Fibroblast of lung (primary cell): ENCODE results near the gene DNAI1. TPM values are rescaled to one million over a fixed set of nuclear protein-coding genes. Genes with fewer than 3 reads are reported as not detected.

ENCODE experiments used
- DNase-seq, 2 donors: peaks; one replicate each; pipeline versions ENCODE4 v3.0.0 to v3.0.0-alpha.2; 2010; ENCODE audit warnings: low read depth in 2 of 2
- H2AFZ ChIP-seq: 2 replicates; pipeline ENCODE4 v1.5.1; 2012; ENCODE audit warnings: low read length, control low read depth, inconsistent platforms
- H3K27ac ChIP-seq: 2 replicates; pipeline ENCODE4 v1.5.1; 2011; ENCODE audit warnings: low read length, control low read depth; ENCODE audit not compliant: insufficient read depth
- H3K27me3 ChIP-seq: 2 replicates; pipeline ENCODE4 v1.5.1; 2011; ENCODE audit warnings: mild to moderate bottlenecking, low read length; ENCODE audit not compliant: control insufficient read depth, insufficient read depth
- H3K36me3 ChIP-seq: 2 replicates; pipeline ENCODE4 v1.5.1; 2011; ENCODE audit warnings: low read length; ENCODE audit not compliant: control insufficient read depth, insufficient read depth
- H3K4me1 ChIP-seq: 2 replicates; pipeline ENCODE4 v1.5.1; 2011; ENCODE audit warnings: low read length; ENCODE audit not compliant: control insufficient read depth, insufficient read depth; ENCODE audit errors: extremely low read depth
- H3K4me2 ChIP-seq: 2 replicates; pipeline ENCODE4 v1.5.1; 2011; ENCODE audit warnings: low read length, control low read depth; ENCODE audit not compliant: insufficient read depth; ENCODE audit errors: extremely low read depth
- H3K4me3 ChIP-seq, 4 experiments: fragments of 200-600 bp in 1 of 4; sonication (generic) in 1 of 4; replicated peaks in 1 of 4; 2 replicates each; pipeline ENCODE4 v1.5.1; 2011 to 2016; ENCODE audit warnings: low read length in 4 of 4, low read depth in 3 of 4, mild to moderate bottlenecking in 3 of 4, control low read depth in 2 of 4, inconsistent platforms in 1 of 4, mixed read lengths in 1 of 4; ENCODE audit not compliant: insufficient read depth in 1 of 4; ENCODE audit errors: control extremely low read depth in 1 of 4
- H3K79me2 ChIP-seq: 2 replicates; pipeline ENCODE4 v1.5.1; 2012; ENCODE audit warnings: mild to moderate bottlenecking, low read length, inconsistent platforms; ENCODE audit not compliant: control insufficient read depth, insufficient read depth
- H3K9ac ChIP-seq: 2 replicates; pipeline ENCODE4 v1.5.1; 2011; ENCODE audit warnings: mild to moderate bottlenecking, low read length, control low read depth; ENCODE audit not compliant: insufficient read depth
- H3K9me3 ChIP-seq: 2 replicates; pipeline ENCODE4 v1.5.1; 2012; ENCODE audit warnings: low read depth, low read length; ENCODE audit not compliant: control insufficient read depth, insufficient read depth
- H4K20me1 ChIP-seq: 2 replicates; pipeline ENCODE4 v1.5.1; 2011; ENCODE audit warnings: low read length; ENCODE audit not compliant: control insufficient read depth, insufficient read depth; ENCODE audit errors: extremely low read depth
- CTCF ChIP-seq, 2 donors: IDR thresholded peaks in 1 of 2; conservative IDR thresholded peaks in 1 of 2; 1 replicate in 1 of 2; 2 replicates in 1 of 2; pipeline ENCODE4 v1.5.1; 2011 to 2012; ENCODE audit warnings: low read length in 2 of 2, control low read depth in 1 of 2, inconsistent platforms in 1 of 2, low read depth in 1 of 2, mild to moderate bottlenecking in 1 of 2
- EZH2 ChIP-seq: IDR thresholded peaks from 2 replicates; pipeline ENCODE4 v1.5.1; 2012; ENCODE audit warnings: low read length, control low read depth, mild to moderate bottlenecking; ENCODE audit errors: missing control alignments
- polyA plus RNA-seq, 2 donors: library from polyadenylated mRNA; depleted of rRNA in 1 of 2; stranded (reverse) in 1 of 2; unstranded in 1 of 2; fragments of >200 nt; gene quantifications; 2 replicates each; pipeline ENCODE4 v1.2.1, GENCODE V29; 2011 to 2012; ENCODE audit warnings: missing spikeins in 1 of 2
- total RNA-seq: library from RNA; depleted of rRNA; stranded (reverse); fragments of >200 nt; gene quantifications from 2 replicates; pipeline ENCODE4 v1.2.1, GENCODE V29; 2014

The DNAI1 gene
- total and polyA plus RNA-seq, 2 donors (not counting 1 experiment from before 2014, with no cell fraction given), result not detected

- no peak for TF ChIP-seq CTCF (conservative IDR thresholded peaks at IDR 0.05 in 1 of 2, IDR thresholded peaks at IDR 0.05 in 1 of 2; ENCODE audit: low read depth in 1 of 2, low read length in 2 of 2)
- no peak for TF ChIP-seq EZH2
- H3K79me2 ChIP-seq, result no peaks in the 10 kb centered on the region
- H3K4me3 ChIP-seq, result no peak overlapping the region
- H3K9me3 ChIP-seq, result no peaks in the 10 kb centered on the region
- no peak for DNase-seq
- H3K4me2 ChIP-seq, result no peak overlapping the region
- no peaks in the 10 kb centered on the region for H3K36me3 ChIP-seq
- no peak overlapping the region for H3K9ac ChIP-seq
- no peaks in the 10 kb centered on the region for H4K20me1 ChIP-seq
- H3K4me1 ChIP-seq, result no peaks in the 10 kb centered on the region
- no peak overlapping the region for H2AFZ ChIP-seq
- H3K27me3 ChIP-seq, result peaks cover 6% of the 10 kb centered on the region
- no peak overlapping the region for H3K27ac ChIP-seq
These were observed 53.8 kb downstream of the DNAI1 start for GRCh38 chr9:34512131-34513078.

- peaks cover 3% of the 10 kb centered on the region for H3K27me3 ChIP-seq
These were observed 55.1 kb downstream of the DNAI1 start for GRCh38 chr9:34513567-34514214.

More at GRCh38 chr9:34513567-34514214, 55.1 kb downstream of the DNAI1 start:
- H3K4me2 ChIP-seq, result no peak overlapping the region
- H3K79me2 ChIP-seq, result no peaks in the 10 kb centered on the region
- H4K20me1 ChIP-seq, result no peaks in the 10 kb centered on the region
- no peak overlapping the region for H2AFZ ChIP-seq
- no peak overlapping the region for H3K27ac ChIP-seq
- TF ChIP-seq CTCF (conservative IDR thresholded peaks at IDR 0.05 in 1 of 2, IDR thresholded peaks at IDR 0.05 in 1 of 2; ENCODE audit: low read depth in 1 of 2, low read length in 2 of 2) (no peak), EZH2 (no peak)
- H3K9me3 ChIP-seq, result no peaks in the 10 kb centered on the region
- DNase-seq, result peak in 1 of 2 donors; percentile 25
- H3K4me1 ChIP-seq, result no peaks in the 10 kb centered on the region
- no peak overlapping the region for H3K4me3 ChIP-seq
- H3K9ac ChIP-seq, result no peak overlapping the region
- no peaks in the 10 kb centered on the region for H3K36me3 ChIP-seq
